ENCODE results near the gene OR4D11. TPM values are rescaled to one million over a fixed set of nuclear protein-coding genes. Genes with fewer than 3 reads are reported as not detected.
"Not testable (repeated sequence)": the region's sequence is repeated elsewhere in the genome, so short reads cannot be mapped to it uniquely, and the experiment has no call there.

Gene OR4D11
- total RNA-seq, 1 experiment from 2014 or later: not detected

DNA sequence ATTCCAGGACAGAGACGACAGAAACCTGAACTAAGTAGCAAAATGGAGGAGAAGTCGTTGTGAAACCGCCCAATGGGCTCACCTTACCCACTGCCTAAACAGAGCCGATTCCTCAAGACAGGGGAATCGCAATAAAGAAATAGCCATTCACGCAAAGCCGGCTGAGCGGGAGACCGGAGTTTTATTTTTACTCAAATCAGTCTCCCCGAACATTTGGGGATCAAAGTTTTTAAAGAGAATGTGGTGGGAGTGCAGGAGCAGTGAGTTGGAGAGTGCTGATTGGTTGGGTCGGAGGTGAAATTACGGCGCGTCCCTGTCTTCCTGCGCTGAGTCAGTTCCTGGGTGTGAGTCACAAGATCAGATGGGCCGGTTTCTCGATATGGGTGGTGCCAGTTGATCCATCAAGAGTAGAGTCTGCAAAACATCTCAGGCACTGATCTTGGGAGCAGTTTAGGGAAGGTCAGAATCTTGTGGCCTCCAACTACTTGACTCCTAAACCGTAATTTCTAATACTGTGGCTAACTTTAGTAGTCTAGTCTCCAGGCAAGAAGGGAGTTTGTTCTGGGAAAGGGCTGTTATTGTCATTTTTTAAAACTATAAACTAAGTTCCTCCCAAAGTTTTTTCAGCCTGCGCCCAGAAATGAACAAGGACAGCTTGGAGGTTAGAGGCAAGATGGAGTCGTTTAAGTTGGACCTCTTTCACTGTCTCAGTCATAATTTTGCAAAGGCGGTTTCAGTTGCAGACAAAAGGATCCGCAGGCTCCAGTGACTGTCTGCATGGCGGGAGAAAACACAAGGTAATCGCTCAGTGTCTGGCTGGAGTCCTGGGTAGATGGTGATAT lies 42.0 kb downstream of the OR4D11 start (continued):
- TF ChIP-seq, protein P1, sequence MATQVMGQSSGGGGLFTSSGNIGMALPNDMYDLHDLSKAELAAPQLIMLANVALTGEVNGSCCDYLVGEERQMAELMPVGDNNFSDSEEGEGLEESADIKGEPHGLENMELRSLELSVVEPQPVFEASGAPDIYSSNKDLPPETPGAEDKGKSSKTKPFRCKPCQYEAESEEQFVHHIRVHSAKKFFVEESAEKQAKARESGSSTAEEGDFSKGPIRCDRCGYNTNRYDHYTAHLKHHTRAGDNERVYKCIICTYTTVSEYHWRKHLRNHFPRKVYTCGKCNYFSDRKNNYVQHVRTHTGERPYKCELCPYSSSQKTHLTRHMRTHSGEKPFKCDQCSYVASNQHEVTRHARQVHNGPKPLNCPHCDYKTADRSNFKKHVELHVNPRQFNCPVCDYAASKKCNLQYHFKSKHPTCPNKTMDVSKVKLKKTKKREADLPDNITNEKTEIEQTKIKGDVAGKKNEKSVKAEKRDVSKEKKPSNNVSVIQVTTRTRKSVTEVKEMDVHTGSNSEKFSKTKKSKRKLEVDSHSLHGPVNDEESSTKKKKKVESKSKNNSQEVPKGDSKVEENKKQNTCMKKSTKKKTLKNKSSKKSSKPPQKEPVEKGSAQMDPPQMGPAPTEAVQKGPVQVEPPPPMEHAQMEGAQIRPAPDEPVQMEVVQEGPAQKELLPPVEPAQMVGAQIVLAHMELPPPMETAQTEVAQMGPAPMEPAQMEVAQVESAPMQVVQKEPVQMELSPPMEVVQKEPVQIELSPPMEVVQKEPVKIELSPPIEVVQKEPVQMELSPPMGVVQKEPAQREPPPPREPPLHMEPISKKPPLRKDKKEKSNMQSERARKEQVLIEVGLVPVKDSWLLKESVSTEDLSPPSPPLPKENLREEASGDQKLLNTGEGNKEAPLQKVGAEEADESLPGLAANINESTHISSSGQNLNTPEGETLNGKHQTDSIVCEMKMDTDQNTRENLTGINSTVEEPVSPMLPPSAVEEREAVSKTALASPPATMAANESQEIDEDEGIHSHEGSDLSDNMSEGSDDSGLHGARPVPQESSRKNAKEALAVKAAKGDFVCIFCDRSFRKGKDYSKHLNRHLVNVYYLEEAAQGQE (IDR thresholded peaks at IDR 0.05; ENCODE audit: low read depth): no peak
- TF ChIP-seq, protein P2, sequence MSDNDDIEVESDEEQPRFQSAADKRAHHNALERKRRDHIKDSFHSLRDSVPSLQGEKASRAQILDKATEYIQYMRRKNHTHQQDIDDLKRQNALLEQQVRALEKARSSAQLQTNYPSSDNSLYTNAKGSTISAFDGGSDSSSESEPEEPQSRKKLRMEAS (IDR thresholded peaks at IDR 0.05): peak; percentile 48; the same call in 1 of the 2 replicates
- no peak for TF ChIP-seq EZH2phosphoT487 (IDR thresholded peaks at IDR 0.05; ENCODE audit: borderline replicate concordance)

DNA sequence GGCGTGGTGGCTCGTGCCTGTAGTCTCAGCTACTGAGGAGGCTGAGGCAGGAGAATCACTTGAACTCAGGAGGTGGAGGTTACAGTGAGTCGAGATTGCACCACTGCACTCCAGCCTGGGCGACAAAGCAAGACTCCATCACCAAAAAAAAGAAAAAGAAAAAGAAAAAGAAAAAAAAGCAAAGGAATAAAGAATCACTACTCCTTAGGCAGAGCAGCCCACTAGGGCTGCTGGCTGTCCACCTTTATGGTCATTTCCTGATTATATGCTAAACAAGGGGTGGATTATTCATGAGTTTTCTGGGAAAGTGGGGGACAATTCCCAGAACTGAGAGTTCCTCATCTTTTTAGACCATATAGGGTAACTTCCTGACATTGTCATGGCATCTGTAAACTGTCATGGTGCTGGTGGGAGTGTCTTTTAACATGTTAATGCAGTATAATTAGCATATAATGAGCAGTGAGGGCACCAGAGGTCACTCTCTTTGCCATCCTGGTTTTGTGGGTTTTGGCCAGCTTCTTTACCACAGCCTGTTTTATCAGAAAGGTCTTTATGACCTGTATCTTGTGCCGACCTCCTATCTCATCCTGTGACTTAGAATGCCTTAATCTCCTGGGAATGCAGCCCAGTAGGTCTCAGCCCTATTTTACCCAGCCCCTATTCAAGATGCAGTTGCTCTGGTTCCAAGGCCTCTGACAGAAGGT lies 44.4 kb downstream of the OR4D11 start:
- 0 out of 2 replicates have a peak, but pooled peaks have one; percentile 36 for TF ChIP-seq SRF (IDR thresholded peaks at IDR 0.05; ENCODE audit: low read depth)
- H3K9me2 ChIP-seq (ENCODE audit: insufficient read depth); H3K79me2 ChIP-seq (ENCODE audit: insufficient read depth, low read length); ATAC-seq; H3K27me3 ChIP-seq (ENCODE audit: insufficient read depth, low read length); intact Hi-C loops (cut with micrococcal nuclease); H4K20me1 ChIP-seq (ENCODE audit: insufficient read depth); H2AFZ ChIP-seq (ENCODE audit: low read depth, low read length, poor library complexity, severe bottlenecking); DNase-seq (ENCODE audit: low read depth, low spot score); H3K4me3 ChIP-seq (replicated peaks in 1 of 2; ENCODE audit: low read depth in 1 of 2, low read length in 2 of 2); H3K36me3 ChIP-seq (ENCODE audit: control insufficient read depth in 1 of 2, insufficient read depth in 2 of 2, low read length in 2 of 2); RAD21 ChIA-PET (ENCODE audit: low non-redundant PET in 1 of 2, low total read pairs in 2 of 2, uncharacterized antibody in 2 of 2, unreplicated experiment in 2 of 2); BruUV-seq (replicated peaks); H3K9me3 ChIP-seq (ENCODE audit: control insufficient read depth in 1 of 2, insufficient read depth in 1 of 2, low read depth in 1 of 2, low read length in 2 of 2): not testable (repeated sequence)
- Histone ChIP-seq H3K4me2 (ENCODE audit: low read length) (peak overlapping the region; percentile 59), H3K9ac (ENCODE audit: low read length) (peak overlapping the region; percentile 31; the same call in 1 of the 2 replicates), H3K27ac (ENCODE audit: low read depth, low read length) (peak overlapping the region; percentile 4; the same call in 1 of the 2 replicates), H3K4me1 (ENCODE audit: control insufficient read depth in 1 of 2, insufficient read depth in 2 of 2, low read length in 2 of 2) (peaks cover 48 to 77% of the 10 kb centered on the region in 2 experiments)
- CTCF ChIA-PET: interaction anchor here (4.7 kb wide), 1 partner anchor 10 kb away, joined by 26 read pairs; no protein-coding TSS in a partner anchor
- POLR2A ChIA-PET: interaction anchor here (1.4 to 2.0 kb wide), 5 partner anchors 8 to 18 kb away, joined by 3 to 5 read pairs (median 4); no protein-coding TSS in a partner anchor
